HG02759 (cell line): Measurements from ENCODE around the gene CAPN5.

Source experiments
- ATAC-seq: cut with Tn5 transposase; IDR thresholded peaks from one replicate; pipeline ENCODE4 v1.9.1; 2021; ENCODE audit warnings: mild to moderate bottlenecking, moderate library complexity; ENCODE audit not compliant: unreplicated experiment

Gene CAPN5

DNA sequence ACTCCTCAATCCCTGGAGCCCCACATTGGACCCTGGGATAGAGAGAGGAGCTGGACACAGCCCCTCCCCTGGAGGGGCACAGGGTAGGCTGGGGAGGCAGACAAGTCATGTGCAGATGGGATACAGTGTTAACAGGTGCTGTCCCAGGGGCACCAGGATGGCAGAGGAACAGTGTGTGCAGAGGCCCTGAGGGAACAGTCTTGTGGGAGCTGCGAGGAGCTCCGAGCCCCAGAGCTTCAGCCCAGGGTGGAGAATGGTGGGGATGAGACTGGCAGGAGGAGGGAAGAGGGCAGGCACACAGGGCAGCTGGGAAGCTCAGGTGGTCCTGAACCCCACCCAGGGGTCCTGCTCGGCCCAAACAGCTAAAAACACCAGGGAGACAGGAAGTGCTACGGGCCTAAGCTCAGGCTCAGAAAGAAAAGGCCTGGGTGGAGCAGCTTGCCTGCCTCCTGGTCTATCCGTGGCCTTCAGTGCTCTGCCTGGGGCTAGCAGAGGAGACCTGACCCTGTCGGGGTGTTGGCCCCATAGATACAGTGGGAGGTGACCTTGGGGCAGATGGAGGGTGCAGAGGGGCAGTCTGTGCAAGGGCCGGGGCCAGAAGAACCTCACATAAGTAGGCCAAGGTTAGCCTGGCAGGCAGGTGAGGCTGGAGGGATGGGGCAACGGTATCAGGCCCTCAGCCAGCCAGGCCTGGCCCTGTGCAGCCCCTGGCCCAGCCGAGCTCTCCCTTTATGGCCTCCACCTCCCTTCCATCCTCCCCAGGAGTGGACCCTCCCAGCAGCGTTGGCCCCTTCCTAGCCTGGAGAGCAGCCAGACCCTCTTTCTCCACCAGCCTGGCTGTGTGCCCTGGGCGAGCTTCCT, 15.4 kb downstream of the CAPN5 start:
- ATAC-seq = no peak

DNA sequence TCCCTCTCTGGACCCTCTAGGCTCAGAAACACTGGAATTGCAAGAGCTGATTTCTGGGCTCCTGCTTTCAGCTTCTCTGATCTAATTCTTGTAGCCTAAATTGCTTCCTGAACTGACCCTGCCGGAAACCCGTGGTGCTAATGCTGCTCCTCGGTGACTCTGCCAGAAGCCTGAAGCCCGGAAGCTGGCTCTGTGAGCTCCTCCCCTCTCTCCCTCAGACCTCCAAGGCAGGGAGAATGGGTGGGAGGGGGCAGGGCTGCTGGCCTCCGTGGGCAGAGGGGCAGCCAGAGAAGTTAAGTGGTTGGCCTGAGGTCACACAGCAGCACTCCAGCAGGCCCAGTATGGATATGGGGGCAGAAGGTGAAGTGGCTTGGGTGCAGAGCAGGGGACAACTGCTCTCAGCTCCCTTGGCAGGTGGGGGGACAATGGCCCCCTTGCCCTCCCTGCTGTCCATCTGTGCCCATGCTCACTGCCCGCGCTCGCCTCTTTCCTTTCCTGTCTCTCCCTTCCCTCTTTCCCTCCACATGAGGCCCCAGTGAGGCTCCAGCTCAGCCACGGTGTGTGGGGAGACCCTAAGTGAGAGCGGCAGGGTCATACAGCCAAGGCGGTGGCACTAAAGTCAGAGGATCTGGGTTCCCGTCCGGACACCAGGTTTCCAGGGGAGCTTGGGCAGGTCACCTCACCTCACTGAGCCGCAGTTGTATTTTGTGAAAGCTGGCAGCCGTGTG, 16.2 kb downstream of the CAPN5 start:
- ATAC-seq = peak; percentile 48

DNA sequence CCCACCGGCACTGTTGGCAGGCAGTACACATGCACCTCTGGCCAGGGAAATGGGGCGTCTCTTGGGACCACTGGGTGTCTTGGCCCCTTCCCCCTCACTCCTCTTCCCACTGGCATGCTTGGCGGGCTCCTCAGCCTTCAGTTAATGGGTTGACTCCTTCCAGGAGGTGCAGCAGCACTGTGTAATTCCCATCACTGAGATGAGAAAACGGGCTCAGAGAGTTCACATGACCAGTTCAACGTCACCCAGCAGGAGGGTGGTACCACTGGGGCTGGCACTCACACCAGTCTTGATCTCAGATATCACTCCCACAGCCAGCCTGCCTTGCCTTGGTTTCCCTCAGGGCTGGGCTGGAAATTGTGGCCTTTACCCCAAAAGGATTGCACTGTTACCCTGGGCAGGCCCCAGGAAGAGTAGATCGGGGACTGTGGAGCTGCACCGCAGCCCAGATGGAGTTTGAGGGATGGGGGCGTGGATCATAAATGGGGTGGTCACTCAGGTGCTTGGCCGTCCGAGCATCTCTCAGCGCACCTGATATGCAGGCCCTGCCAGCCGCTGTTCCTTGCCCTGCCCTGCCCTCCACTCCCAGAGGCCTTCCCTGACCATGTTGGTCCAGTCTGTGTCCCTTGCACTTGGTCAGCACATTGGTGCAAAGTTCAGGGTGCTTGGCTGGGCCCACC, 16.9 kb downstream of the CAPN5 start:
- no peak for ATAC-seq

DNA sequence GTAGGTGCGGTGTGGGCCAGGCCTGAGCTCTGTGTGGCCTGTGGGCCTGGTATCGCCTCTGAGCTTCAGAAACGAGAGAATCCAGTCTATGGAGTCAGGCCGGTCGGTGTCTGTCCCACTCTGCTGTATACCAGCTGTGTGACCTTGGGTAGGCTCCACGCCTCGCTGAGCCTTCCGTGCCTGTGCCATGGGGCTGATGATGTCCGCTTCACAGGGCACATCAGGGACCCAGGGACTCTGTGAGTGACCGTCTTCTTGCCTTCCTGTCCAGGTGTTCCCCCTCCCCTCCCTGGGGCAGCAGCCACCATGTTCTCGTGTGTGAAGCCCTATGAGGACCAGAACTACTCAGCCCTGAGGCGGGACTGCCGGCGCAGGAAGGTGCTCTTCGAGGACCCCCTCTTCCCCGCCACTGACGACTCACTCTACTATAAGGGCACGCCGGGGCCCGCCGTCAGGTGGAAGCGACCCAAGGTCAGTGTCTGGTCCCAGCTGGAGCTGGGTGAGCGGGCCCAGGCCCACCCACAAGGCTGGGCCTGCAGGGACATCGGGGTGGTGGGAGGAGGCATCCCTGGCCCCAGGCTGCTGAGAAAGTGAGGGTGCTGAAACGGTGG, 17.9 kb downstream of the CAPN5 start:
- ATAC-seq = no peak

DNA sequence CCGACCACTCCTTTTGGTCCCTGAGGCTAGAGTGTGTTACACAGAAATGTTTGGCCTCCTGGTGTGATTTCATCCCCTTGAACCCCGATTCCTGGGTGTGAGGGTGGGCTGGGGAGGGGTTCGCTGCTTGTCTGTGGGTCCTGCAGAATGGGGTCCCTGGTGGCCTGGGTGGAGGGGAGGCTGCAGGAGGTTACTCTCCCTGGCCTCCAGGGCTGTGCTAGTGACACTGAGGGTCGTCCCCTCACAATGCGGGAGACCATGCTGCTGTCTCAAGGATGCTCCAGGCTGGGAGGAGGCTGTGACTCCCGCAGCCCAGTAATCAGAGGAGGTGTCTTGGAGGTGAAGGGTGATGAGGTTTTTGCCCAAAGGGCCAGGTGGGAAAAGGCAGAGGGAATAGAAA, 18.9 kb downstream of the CAPN5 start:
- ATAC-seq = no peak

DNA sequence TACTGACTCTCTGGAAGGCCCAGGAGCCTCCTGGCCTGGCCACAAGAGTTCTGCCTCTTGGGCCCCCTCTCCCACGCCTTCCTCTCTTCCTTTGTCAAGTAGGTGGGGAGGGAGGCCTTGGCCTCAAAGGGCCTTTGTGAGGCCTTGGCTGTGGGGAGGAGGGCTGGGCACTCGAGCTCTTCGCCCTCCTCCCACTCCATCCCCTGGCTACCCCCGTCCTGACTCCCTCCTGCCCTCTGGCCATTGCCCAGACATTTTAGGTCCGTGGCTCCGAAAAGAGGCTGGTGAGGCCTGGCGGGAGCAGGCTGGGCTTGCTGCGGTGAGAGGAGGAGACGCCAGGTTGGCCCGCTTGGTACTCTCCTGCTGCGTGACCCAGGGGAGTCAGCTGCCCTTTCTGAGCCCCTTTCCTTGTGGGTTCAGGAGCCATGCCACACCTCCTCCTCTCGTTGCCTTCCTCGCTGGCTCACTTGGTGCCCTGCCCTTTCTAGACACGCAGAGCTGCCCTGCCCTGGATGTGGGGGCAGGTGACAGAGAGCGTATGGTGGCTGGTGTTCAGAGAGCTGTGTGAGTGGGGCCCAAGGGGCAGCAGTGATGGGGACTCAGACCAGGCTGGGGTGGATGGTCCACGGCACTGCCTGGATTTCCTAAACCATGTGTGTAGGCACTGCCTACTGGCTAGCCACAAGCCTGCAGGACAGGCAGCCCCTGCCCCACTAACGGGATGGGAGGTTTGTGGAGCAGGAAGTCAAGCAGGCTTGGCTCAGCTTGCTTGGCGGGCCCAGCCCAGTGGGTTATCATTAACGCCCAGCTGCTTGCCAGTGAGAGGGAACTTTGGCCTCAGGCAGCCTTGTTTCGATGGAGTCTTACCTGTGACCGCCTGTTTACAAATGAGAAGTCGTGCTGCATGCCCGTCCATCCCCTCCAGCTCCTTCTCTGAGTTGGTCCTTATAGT, 20.0 kb downstream of the CAPN5 start:
- ATAC-seq = no peak

DNA sequence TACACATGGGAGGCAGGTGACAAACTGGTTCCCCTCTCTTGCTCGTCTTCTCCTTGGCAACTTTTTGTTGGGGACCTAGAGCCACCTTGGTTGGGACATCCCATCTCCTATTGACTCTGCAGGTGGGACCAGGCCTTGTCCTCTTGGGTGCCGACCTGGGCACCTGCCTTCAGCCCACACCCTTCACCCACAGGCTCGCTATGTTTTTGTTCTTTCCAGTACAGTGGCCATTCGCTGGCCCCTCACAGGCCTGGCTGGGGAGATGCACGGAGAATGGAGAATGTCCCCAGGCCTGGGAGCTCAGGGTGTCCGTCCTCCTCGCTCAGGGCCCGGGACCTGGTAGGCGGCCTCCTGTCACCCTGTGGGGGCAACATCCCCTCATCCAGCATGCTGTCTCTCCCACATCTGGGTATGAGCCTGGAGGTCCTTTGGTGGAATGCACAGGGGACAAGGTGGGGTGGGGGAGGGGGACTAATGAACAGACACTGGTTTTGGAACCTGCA, 21.0 kb downstream of the CAPN5 start:
- no peak for ATAC-seq

DNA sequence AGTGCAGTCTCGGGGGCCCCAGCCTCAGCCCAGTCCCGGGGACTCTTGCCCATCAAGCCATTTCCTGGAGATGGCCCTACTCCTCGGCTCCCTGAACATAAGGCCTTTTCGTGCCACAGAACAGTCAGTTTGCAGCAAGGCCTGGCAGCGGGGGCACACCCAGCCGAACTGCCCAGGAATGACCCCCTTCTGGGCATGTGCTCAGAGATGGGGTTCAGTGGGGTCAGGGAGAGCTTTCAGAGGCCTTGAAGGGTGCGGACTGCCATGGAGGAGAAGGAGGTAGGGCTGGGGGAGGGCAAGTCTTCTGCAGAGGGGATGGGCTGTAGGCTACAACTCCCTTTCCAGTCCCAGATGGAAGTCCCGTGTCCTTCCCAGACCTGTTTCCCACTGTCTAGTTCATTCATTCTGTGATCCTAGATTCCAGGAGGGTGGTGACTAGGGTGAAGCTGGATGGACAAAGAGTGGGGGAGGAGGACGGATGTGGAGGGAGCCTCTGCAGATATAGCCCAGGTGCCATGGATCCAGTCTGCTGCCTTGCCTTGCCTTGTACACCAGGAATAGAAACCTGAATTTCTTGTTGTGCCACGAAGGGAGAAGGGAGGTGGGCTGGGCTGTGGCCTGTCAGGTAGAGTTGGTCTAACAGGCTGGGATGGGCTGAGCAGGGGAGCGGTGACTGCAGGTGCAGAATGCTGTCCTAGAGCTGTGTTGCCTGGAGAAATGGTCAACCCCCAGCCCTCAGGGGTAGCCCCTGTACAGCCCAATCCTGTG, 21.6 kb downstream of the CAPN5 start:
- no peak for ATAC-seq

DNA sequence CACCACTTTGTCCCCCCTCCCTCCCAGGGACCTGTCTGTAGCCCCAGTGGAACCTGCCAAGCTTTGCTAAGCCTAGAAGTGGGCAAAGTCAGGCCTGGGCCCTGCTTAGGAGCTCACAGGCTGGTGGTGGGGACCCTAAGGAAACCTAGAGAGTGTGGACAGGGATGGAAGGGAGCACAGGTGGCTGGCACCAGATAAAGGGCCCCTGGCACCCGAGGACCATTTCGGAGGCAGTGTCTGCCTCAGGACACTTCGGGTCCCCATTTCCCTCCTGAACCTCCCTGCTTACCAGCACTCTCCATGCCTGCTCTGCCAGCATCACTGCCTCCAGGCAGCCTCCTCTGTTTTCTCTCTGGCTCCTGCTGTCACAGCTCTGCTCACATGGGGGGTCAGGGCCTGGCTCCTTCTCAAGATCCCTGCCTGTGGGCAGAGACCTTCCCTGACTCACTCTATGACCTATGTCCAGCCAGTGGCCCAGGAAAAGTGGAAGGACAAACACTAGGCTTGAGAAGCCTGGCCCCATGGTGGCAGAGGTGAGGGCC, 22.3 kb downstream of the CAPN5 start:
- no peak for ATAC-seq

DNA sequence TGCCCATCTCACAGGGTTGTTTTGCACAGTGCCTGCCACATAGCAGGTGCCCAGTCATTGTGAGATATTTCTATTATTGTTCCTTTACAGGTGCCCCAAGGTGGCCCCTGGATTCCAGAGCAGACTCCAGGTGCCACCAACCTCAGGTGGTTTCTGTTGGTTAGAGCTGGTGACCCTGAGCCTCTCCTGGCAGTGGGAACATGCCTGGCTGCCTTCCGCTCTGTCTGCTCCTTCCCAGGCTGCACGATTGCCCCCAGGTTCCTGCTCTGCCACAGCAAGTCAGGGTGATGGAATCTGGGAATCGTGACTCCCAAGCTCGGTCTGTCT, 23.2 kb downstream of the CAPN5 start:
- ATAC-seq = no peak

DNA sequence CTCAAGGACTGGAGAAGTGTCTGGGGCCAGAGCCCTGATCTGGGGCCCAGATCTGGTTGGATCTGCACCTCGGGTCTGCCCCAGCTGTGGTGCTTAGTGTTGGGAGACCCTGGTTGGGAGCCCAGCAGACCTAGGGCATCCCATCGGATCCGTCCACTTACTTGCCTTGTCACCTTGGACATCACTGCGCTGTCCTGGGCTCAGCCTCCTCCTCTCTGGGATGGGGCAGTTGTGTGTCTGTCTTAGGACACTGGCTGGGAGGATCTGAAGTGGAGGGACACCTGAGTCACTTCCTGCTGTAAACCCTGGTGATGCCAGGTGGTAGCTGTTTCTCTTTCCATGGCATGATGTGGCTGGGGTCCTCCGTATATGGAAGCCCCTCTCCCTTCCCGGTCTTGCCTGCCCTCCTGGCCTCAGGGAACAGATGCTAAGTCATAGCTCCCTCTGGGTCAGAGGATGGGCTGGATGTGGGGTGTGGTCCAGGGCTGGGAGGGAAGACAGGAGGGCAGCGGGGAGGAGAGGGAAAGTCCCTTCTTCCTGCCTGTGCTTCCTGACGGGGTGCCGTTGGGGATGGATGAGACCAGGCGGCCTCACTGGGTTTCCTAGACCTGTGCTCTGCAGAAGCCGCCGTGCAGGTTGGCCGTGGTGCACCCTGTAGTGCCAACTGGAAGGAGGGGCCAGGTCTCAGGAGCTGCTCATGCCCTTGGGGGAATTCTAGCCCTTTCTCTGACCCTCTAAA, 23.8 kb downstream of the CAPN5 start:
- ATAC-seq = peak; percentile 13

DNA sequence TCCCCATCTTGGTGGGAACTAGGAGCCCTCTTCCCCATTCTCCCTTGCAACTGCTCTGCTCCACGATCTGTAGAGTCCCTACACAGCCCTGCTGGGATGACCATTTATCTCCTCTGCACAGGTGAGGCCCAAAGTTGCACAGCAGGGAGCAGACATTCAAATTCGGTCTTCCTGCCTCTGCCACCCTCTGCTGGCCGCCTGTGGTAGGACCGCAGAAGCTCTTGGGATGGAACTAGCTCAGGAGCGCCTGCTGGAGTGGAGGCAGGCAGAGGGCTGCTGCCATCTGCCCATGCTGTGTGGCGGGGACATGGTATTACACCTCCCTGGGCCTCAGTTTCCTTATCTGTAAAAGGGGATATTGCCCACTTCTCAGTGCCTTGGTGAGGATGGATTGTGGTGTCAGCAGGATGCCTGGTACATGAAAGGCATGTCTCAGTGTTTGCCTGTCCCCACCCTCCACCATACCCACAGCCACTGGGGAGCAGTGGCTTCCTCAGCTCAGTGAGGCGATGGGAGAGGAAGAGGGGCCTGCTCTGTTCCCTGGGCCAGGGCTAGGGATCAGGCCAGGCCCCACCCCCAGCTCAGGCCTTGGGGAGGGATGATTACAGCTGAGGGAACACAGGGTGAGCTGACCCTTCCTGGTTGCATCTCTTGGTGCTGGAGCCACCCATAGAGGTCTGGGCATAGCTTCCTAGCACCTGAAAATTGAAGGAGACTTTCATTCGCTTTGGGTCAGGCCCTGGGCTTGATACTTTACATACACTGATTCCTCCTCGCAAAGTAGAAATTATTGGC, 24.6 kb downstream of the CAPN5 start:
- ATAC-seq = peak; percentile 94

DNA sequence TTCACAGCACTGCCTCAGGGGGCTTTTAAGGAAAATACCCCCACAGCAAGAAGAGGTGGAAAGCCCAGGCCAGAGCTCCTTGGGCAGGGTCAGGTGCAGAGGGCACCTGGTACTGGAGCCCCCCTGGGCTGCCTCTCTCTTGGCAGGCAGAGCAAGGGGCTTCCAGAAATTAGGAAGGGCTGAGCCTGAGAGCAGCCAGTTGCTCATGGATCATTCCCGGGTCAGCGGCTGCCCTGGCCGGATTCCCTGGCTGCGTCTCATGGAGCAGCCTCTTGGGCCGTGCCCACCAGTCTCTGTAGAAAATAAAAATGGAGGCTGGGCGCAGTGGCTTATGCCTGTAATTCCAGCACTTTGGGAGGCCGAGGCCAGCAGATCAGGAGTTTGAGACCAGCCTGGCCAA, 25.6 kb downstream of the CAPN5 start:
- no peak for ATAC-seq

DNA sequence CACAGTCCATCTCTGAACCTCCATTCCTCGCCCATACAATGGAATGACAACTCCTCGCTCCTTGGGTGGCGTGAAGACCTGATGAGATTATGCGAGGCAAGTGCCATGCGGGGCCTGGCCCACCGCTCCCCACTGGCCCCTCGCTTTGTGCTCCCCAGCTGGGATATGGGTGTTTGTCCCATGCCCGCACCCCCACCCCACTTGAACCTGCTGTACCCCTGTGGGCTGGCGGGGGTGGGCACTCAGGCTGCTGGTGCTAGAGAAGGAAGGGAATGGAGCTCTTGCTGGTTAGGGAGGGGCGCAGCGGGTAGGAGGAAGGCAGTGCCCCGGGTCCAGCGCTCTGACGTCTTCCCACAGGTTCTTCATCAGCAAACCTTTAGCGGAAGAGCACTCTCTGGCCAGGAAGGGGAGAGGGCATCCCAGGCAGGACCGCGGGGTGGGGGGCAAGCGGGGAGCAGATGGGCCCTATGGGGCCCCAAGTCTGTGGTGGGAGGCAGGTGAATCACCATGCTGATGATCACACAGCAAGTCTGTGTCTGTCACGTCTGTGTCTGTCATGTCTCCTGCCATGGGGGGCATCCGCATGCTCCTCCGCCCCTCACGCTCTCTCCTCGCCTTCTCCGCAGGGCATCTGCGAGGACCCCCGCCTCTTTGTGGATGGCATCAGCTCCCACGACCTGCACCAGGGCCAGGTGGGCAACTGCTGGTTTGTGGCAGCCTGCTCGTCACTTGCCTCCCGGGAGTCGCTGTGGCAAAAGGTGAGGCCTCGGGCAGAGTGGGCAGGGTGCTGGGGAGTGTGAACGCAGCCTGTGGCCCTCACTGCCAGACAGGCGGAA, 26.5 kb downstream of the CAPN5 start:
- no peak for ATAC-seq

DNA sequence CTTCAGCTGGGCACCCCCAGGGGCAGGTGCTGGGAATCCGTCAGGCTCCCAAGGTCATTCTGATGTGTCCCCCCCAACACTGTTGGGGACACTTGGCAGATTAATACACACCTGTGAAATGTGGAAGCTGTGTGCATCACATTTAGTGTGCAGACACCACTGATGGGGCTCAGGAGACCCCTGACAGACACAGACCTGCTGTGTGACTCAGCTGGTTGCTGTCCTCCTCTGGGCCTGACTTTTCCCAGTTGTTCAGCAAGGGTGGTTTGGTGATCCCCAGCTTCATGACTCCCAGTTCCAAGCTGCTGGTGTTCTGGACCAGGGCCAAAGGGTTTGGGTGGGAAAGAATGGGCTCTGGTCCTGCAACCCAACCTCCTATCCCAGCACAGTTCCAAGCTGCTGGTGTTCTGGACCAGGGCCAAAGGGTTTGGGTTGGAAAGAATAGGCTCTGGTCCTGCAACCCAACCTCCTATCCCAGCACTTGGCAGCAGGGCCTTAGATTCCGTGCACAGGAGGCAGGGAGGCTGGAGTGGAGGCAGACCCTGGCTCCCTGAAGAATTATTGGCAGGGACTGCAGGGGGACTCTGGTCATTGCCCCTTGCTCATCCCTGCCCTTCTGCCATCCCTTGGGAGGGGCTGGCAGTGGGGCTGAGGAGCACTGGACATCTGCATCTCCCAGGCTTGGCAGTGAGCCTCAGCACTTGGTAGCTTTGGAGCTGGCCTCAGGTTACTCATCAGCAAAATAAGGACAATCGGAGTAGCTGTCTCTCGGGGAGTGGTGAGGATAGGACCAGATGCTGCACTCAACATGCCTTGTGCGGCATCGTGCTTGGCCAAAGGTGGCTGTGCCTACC, 27.4 kb downstream of the CAPN5 start:
- ATAC-seq = no peak

DNA sequence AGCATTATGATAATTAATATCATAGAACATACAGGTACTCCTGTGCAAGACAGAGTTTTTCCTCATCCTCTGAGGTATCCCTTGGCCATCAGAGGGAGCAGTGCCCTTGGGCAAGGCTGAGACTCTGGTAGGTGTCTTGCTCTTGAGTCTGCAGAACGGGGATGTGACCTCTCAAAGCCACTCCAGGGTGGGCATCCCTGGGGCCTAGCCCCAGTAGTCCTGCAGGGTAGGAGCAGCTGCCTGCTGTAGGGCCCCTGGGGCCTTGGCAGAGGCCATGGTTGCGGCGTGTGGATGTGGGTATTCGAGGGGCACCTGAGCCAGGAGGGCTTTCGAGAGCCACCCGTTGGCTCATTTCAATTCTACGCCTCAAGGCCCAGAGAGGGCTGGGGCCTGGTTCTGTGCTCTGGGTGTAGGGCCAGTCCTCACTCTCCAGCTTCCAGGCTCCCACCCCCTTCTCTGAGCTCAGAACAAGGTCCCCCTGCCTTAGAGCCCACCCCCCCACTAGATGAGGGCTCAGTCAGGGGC, 28.1 kb downstream of the CAPN5 start:
- ATAC-seq = no peak
